GM10248 (cell line): Measurements from ENCODE around the gene CAMKK1.
A peak's percentile ranks its signal among the peaks of the same experiment; 100 is the strongest.

Experiments used
- CTCF ChIA-PET: fragments of 300-600 bp; sonication (Branson Sonifier 250); formaldehyde crosslinking; extraction: SDS; loops from one replicate; lab custom pipeline; 2021; ENCODE audit warnings: antibody characterized with exemption; lab: Yijun Ruan, JAX
- POLR2A ChIA-PET: fragments of 350-650 bp; sonication (Branson Sonifier 250); formaldehyde crosslinking; extraction: SDS; loops from one replicate; lab custom pipeline; 2020; ENCODE audit warnings: antibody characterized with exemption; lab: Yijun Ruan, JAX
- DNase-seq: peaks from one replicate; pipeline ENCODE4 v3.0.0; 2012; ENCODE audit errors: extremely low spot score
- CTCF ChIP-seq: IDR thresholded peaks from 2 replicates; pipeline ENCODE4 v1.5.1; 2012; ENCODE audit warnings: mild to moderate bottlenecking, low read depth; ENCODE audit errors: extremely low read depth, missing control alignments, control extremely low read depth

The CAMKK1 gene

GRCh38 chr17:3828151-3828851 is 64.6 kb downstream of the CAMKK1 start:
- ChIA-PET CTCF (interaction anchor here (0.7 to 6.7 kb wide), 19 partner anchors 11 to 165 kb away, joined by 3 to 217 read pairs (median 5); partner anchors contain the start of genes ITGAE and NCBP3), POLR2A (no interaction called here)
- no peak for TF ChIP-seq CTCF
- DNase-seq: no peak

- ChIA-PET CTCF (interaction anchor here (0.7 to 6.7 kb wide), 34 partner anchors 10 to 164 kb away, joined by 3 to 217 read pairs (median 5); partner anchors contain the start of genes HASPIN, ITGAE and NCBP3), POLR2A (no interaction called here)
- TF ChIP-seq CTCF: peak; percentile 68
- DNase-seq: peak; percentile 65
Measured at GRCh38 chr17:3827124-3827773, 65.6 kb downstream of the CAMKK1 start.

DNA sequence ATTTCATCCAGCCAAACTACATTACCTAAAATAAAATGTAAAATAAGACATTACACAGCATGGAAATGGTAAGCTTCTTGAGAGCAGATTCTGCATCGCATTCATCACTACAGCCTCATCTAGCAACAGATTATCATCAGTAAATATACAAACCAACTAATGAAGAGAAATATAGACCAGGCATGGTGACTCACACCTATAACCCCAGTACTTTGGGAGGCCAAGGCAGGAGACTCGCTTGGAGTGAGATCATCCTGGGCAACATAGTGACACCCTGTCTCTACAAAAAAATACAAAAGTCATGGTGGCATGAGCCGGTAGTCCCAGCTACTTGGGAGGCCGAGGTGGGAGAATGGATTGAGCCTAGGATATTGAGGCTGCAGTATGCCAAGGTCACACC is 66.7 kb downstream of the CAMKK1 start:
- no peak for DNase-seq
- no peak for TF ChIP-seq CTCF
- ChIA-PET POLR2A (no interaction called here), CTCF (interaction anchor here (0.7 to 6.7 kb wide), 16 partner anchors 9 to 144 kb away, joined by 3 to 217 read pairs (median 6); partner anchors contain the start of genes HASPIN, ITGAE and NCBP3)

DNA sequence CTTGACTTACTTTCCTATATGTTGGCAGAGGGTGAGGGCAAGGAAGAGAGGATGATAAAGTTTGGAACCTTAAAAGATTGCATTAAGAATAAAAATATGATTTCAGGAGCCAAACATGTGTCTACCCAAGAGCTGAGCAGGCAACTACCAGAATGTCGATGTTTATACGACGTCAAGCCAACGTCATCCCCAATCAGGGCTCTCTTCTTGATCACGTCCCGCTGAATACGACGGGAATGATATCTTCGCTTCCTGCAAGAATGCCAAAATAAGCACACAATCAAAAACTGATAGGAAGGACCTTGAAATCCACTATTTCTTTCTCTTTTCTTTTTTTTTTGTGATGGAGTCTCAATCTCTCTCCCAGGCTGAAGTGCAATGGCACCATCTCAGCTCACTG is 71.8 kb downstream of the CAMKK1 start:
- no peak for TF ChIP-seq CTCF
- DNase-seq: no peak
- ChIA-PET CTCF (interaction anchor here (0.9 kb wide), 1 partner anchor 23 kb away, joined by 4 read pairs; no protein-coding TSS in a partner anchor), POLR2A (no interaction called here)

DNA sequence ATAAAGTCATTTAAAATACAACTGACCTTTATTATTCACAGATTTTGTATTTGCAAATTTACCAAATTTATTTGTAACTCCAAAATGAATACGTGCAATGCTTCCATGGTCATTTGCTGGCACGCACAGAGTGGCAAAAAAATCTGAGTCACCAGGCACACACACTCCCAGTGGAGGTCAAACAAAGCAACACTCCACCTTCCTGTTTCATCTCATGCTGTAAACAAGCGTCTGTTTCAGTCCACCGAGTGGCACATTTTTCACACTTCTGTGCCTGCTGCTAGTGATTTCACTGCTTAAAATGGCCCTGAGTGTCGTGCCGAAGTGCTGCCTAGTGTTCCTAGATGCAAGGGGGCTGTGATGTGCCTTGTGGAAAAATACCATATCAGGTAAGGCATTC is 74.1 kb downstream of the CAMKK1 start:
- CTCF ChIA-PET: interaction anchor here (2.4 to 2.5 kb wide), 2 partner anchors 9 to 13 kb away, joined by 14 to 23 read pairs; no protein-coding TSS in a partner anchor

More for the DNA sequence above, 74.1 kb downstream of the CAMKK1 start:
- no peak for TF ChIP-seq CTCF
- DNase-seq: no peak
- POLR2A ChIA-PET: no interaction called here
